RWPE1 (cell line): ENCODE results near the gene SENP5.

Source experiments
- CTCF ChIA-PET: fragments of 350-600 bp; sonication (Branson Sonifier 250); formaldehyde crosslinking; extraction: SDS; loops from one replicate; lab custom pipeline; 2021; lab: Yijun Ruan, JAX
- POLR2A ChIA-PET: fragments of 400-600 bp; formaldehyde crosslinking; extraction: SDS; loops from one replicate; lab custom pipeline; 2020; ENCODE audit warnings: antibody characterized with exemption; ENCODE audit not compliant: low non-redundant PET; lab: Yijun Ruan, JAX
- DNase-seq: peaks from one replicate; pipeline ENCODE4 v3.0.0; 2012; ENCODE audit warnings: low spot score
- H3K27ac ChIP-seq: fragments of 450-650 bp; 2 replicates; pipeline ENCODE4 v1.5.1; 2017
- TF ChIP-seq, protein P1 (sequence below): fragments of 450-650 bp; conservative IDR thresholded peaks from 2 replicates; pipeline ENCODE4 v1.5.1; 2017; ENCODE audit warnings: low read depth, mild to moderate bottlenecking

The SENP5 gene

DNA sequence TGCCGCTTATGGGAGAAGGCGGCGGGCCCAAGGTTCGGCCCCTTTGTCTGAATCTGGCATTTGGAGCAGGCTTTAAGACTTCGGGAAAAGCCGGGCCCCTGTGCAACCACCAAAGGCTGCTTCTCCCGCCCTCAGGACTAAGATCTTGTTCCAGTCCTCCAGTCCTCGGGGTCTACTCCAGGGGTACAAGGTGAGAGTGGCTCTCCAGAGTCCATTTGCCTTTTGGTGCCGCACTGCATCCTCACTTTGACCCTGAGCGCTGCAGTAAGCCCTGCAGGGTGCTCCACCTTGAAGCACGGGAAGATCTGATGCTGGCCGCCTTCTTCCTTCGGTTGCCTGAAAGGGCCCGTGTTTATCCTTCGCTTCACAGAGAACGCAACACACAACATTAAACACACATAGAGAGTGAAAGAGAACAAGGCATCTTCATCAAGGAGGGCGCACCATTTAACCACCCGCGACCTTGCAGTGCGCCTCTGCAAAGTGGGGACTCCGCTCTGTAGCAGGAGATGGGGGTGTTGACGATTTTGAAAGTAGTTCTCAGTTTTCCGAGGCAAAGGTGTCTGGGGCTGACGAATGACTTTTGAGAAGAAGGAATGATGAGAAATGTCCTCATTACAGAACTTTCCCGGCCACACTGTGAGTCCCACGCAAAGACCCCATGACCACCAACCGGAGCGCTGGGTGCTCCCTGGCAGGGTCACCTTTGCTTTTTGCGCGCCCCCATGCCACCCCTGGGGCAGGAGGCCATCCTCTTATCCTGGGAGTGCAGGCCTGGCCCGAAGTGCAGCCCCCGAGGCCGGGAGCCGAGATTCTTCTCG lies 99.9 kb downstream of the SENP5 start:
- POLR2A ChIA-PET: no interaction called here
- CTCF ChIA-PET: interaction anchor here (0.6 kb wide), 1 partner anchor 62 kb away, joined by 3 read pairs; no protein-coding TSS in a partner anchor
- peak overlapping the region; percentile 80 for H3K27ac ChIP-seq

DNA sequence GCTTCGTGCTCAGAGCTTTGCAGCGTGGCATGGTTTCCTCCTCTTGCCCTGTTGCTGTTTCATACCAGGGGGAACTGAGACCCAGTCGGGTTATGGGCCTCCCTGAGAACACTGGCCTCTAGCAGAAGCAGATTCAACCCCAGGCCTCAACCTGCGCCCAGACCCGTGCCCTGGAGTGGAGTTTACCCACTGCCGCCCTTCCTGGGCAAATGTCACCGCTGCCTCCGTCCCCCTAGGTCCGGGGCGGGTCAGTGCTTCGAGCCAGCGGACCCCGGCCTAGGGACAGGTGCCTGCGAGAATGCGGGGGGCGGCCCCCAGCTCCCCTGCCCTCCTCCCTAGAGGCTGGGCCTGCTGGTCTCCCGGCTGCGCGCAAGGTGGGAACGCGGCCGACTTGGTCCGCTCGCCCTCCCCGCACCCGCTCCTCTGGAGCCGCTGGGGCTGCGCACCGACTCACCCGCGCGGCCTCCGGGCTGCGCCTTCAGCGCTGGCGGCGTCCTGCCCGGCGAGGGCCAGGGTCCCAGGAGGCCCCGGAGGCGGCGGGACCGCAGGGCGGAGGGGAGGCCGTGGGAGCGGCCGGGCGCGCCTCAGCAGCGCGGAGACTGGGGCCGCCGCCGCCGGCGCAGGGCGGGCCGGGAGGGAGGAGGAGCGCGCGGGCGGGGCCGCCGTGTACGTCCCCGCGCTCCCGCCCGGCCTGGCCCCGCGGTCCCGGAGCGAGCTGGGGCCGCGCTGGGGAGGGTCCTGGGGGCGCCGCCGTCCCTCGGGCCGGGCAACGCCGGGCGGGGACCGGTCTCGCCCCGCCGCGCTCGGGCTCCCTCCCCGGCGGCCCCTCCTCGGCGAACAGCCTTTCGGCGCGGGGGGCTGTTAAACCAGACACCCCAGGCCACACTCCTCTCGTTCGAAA lies 100.8 kb downstream of the SENP5 start, which contains the start of gene PIGZ:
Gene PIGZ (minus strand): TSS at position 601 of the 901 bp plus-strand sequence. CDS start 16,802 bp downstream, outside the sequence.
- DNase-seq: peak; percentile 44
- TF ChIP-seq, protein P1, sequence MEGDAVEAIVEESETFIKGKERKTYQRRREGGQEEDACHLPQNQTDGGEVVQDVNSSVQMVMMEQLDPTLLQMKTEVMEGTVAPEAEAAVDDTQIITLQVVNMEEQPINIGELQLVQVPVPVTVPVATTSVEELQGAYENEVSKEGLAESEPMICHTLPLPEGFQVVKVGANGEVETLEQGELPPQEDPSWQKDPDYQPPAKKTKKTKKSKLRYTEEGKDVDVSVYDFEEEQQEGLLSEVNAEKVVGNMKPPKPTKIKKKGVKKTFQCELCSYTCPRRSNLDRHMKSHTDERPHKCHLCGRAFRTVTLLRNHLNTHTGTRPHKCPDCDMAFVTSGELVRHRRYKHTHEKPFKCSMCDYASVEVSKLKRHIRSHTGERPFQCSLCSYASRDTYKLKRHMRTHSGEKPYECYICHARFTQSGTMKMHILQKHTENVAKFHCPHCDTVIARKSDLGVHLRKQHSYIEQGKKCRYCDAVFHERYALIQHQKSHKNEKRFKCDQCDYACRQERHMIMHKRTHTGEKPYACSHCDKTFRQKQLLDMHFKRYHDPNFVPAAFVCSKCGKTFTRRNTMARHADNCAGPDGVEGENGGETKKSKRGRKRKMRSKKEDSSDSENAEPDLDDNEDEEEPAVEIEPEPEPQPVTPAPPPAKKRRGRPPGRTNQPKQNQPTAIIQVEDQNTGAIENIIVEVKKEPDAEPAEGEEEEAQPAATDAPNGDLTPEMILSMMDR: no peak
- ChIA-PET CTCF (interaction anchor here (0.6 kb wide), 1 partner anchor 62 kb away, joined by 3 read pairs; no protein-coding TSS in a partner anchor), POLR2A (no interaction called here)
- H3K27ac ChIP-seq: peak within 1 kb of the TSS; percentile 80

More for the DNA sequence above, 99.9 kb downstream of the SENP5 start:
- no peak for DNase-seq
- TF ChIP-seq, protein P1: no peak

DNA sequence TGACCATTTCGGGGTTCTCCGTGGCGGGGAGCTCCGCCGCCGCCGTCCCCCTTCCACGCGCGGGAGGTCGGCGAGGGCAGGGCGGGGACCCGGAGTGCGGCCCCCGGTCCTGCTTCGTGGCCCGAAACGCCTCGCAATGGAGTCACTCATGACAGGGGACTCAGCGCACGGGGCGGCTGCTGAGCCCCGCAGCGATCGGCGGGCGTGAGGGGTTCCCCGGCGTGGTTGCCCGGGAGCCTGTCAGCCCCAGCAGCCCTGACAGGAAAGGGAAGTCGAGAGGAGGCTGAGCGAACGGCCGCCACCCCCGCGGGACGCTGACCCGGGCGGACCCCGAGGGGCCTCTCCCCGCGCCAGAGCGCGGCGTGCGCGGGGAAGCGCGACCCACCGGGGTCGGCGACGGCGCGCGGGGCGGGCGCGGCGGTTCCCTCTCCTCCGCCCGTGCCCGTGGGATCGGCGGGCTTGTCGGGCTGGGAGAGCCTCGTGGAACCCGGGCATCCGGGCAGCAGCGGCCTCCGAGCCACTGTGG lies 101.5 kb downstream of the SENP5 start:
- CTCF ChIA-PET: interaction anchor here (0.5 to 2.2 kb wide), 8 partner anchors 10 to 360 kb away, joined by 3 to 7 read pairs (median 4); no protein-coding TSS in a partner anchor

DNA sequence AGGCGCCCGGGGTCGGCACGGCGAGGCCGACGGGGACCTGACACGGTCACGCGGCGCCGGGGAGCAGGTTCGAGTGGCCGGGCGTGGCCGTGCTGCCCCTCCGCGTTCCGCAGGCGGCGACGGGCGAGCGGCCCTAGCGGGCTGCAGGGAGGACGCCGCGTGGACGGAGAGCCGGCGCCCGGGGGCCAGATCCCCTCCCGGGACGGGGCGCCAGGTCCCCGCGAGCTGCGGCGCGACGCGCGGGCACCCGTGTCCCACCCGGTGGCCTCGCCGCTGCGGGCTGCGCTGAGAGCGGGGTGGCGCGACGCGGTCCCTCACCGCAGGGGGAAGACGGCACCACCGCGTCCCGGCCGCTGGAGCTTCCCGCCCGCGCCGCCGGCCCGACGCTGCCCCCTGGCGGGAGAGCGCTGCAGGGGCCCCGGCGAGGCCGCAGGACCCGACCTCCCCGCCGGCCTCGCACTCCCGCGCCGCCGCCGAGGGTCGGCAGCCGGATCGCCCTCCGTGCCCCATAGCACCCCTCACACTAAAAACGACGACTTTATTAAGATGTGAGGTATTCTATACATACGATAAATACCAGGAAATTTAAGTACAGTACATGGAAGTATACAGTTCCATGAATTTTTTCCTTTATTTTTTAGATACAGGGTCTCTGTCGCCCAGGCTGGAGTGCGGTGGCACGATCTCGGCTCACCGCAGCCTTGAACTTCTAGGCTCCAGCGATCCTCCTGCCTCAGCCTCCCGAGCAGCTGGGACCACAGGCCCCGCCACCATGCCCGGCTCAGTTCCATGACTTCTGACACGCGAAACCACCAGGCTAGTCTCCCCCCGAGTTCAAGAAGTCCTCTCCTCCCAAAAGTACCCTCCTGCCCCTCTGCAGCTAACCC lies 102.2 kb downstream of the SENP5 start:
- H3K27ac ChIP-seq: peak overlapping the region; percentile 80
- TF ChIP-seq, protein P1: peak; percentile 97
- ChIA-PET POLR2A (no interaction called here), CTCF (interaction anchor here (0.5 to 2.2 kb wide), 10 partner anchors 11 to 681 kb away, joined by 3 to 7 read pairs (median 4); no protein-coding TSS in a partner anchor)
- DNase-seq: peak; percentile 68

More for the DNA sequence above, 101.5 kb downstream of the SENP5 start:
- POLR2A ChIA-PET: no interaction called here
- H3K27ac ChIP-seq: peak overlapping the region; percentile 80
- TF ChIP-seq, protein P1: no peak
- peak; percentile 43 for DNase-seq

DNA sequence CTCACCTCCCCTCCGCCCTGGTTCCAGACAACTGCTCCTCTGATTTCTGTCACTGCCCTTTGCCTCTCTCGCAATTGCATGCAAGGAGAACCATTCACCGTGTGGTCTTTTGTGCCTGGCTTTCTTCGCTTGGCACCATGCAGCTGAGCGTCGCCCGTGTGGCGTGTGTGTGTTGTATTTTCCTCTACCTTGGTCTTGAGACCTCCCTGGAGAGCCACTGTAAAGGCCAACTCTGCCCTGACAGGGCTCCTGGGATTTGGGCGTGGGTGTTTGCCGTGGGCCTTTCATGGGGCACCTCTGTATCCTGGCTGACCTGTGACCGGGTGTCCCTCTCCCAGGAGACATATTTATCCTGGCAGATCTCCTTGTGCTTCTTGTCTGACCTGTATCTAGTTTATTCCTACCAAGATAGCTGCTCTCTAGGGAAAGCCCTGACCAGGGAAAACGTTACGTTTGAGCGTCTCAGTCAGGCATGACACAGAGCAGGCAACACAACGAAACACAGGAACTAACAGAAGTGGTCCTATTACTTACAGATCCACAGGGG lies 102.9 kb downstream of the SENP5 start:
- no peak for DNase-seq
- TF ChIP-seq, protein P1: no peak
- ChIA-PET CTCF (interaction anchor here (0.7 to 2.2 kb wide), 4 partner anchors 11 to 680 kb away, joined by 3 to 7 read pairs (median 6); no protein-coding TSS in a partner anchor), POLR2A (no interaction called here)
- H3K27ac ChIP-seq: no peak overlapping the region
